Measurements from ENCODE around the gene CFAP58.

Gene CFAP58

DNA sequence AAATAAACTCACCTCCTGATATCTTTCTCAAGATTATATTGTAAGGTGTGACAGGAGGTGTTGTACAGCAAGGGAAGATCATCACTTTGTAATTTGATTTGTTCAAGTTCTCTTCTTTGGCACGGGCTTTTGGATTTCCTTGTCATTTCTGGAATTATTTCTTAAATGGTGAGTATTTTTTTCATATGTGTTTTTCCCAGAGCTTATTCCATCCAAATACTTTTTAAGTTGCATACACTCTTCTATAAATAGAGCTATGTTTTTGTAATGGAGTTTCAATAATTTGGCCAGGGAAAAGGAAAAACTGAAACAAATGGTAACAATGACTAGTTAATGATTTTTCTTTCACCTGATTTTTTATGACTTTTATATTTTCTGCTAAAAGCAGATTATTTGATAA, 92.5 kb downstream of the CFAP58 start:
- H3K9ac ChIP-seq: no peak overlapping the region
- no peak overlapping the region for H3K4me3 ChIP-seq (IDR thresholded peaks at IDR 0.05; ENCODE audit: insufficient read depth, low read depth, low read length)
- H3K36me3 ChIP-seq (ENCODE audit: insufficient read depth): no peaks in the 10 kb centered on the region
- no peak overlapping the region for H2AFZ ChIP-seq (ENCODE audit: low read depth)
- no peaks in the 10 kb centered on the region for H3K4me1 ChIP-seq (ENCODE audit: low read depth, poor library complexity, severe bottlenecking)
- no peaks in the 10 kb centered on the region for H3K79me2 ChIP-seq (ENCODE audit: insufficient read depth, low read depth)
- no peaks in the 10 kb centered on the region for H3K27me3 ChIP-seq (ENCODE audit: insufficient read depth, low read depth)
- H3K27ac ChIP-seq: no peak overlapping the region
- TF ChIP-seq, protein P1, sequence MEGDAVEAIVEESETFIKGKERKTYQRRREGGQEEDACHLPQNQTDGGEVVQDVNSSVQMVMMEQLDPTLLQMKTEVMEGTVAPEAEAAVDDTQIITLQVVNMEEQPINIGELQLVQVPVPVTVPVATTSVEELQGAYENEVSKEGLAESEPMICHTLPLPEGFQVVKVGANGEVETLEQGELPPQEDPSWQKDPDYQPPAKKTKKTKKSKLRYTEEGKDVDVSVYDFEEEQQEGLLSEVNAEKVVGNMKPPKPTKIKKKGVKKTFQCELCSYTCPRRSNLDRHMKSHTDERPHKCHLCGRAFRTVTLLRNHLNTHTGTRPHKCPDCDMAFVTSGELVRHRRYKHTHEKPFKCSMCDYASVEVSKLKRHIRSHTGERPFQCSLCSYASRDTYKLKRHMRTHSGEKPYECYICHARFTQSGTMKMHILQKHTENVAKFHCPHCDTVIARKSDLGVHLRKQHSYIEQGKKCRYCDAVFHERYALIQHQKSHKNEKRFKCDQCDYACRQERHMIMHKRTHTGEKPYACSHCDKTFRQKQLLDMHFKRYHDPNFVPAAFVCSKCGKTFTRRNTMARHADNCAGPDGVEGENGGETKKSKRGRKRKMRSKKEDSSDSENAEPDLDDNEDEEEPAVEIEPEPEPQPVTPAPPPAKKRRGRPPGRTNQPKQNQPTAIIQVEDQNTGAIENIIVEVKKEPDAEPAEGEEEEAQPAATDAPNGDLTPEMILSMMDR (conservative IDR thresholded peaks at IDR 0.05; ENCODE audit: low read depth, low read length): no peak
- no peaks in the 10 kb centered on the region for H4K20me1 ChIP-seq (ENCODE audit: insufficient read depth)
- H3K4me2 ChIP-seq: no peak overlapping the region

DNA sequence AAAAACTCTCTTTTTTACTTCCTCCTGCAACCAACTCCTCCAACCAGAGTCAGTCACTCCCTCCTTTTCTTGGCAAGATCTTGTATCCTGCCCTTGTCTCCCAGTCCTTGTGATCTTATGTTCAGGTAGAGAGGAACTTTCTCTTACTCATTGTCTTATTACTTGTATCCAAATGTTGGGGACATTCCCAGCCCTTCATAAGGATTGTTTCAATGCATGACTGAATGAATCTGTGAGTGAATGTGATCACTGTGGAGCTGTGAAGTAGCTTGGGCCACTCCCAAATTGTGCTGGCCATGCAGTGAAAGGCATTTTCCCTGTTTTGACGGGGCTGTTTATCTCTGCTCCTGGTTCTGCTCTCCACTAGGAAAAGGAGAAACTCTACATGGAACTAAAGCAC, 93.7 kb downstream of the CFAP58 start:
- Histone ChIP-seq H3K9ac (no peak overlapping the region), H4K20me1 (ENCODE audit: insufficient read depth) (no peaks in the 10 kb centered on the region), H2AFZ (ENCODE audit: low read depth) (no peak overlapping the region), H3K4me2 (no peak overlapping the region), H3K27me3 (ENCODE audit: insufficient read depth, low read depth) (no peaks in the 10 kb centered on the region), H3K36me3 (ENCODE audit: insufficient read depth) (no peaks in the 10 kb centered on the region), H3K4me1 (ENCODE audit: low read depth, poor library complexity, severe bottlenecking) (no peaks in the 10 kb centered on the region), H3K4me3 (IDR thresholded peaks at IDR 0.05; ENCODE audit: insufficient read depth, low read depth, low read length) (no peak overlapping the region), H3K27ac (no peak overlapping the region), H3K79me2 (ENCODE audit: insufficient read depth, low read depth) (no peaks in the 10 kb centered on the region)
- TF ChIP-seq, protein P1 (conservative IDR thresholded peaks at IDR 0.05; ENCODE audit: low read depth, low read length): no peak

DNA sequence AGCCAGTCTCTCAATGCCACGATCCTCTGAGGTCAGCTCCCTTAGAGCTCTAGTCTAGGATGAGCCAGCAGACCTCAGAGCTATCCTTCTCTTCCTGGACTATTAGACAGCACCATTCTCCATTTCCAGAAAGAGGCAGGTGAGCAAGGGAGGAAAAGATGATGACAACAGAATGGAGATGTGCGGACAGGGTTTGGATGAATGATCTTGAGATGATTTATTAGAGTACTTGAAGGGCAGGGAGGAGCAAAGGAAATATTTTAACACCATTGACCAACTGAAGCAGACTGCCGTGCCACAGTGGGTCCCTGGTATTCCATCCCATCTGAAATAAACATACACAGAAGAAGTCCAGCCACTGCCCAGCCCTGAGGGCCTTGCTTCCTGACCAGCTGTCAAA, 94.3 kb downstream of the CFAP58 start:
- Histone ChIP-seq H3K36me3 (ENCODE audit: insufficient read depth) (no peaks in the 10 kb centered on the region), H3K27ac (no peak overlapping the region), H3K27me3 (ENCODE audit: insufficient read depth, low read depth) (no peaks in the 10 kb centered on the region), H3K4me2 (no peak overlapping the region), H3K4me3 (IDR thresholded peaks at IDR 0.05; ENCODE audit: insufficient read depth, low read depth, low read length) (no peak overlapping the region), H3K9ac (no peak overlapping the region), H3K4me1 (ENCODE audit: low read depth, poor library complexity, severe bottlenecking) (no peaks in the 10 kb centered on the region), H3K79me2 (ENCODE audit: insufficient read depth, low read depth) (no peaks in the 10 kb centered on the region), H4K20me1 (ENCODE audit: insufficient read depth) (no peaks in the 10 kb centered on the region), H2AFZ (ENCODE audit: low read depth) (no peak overlapping the region)
- TF ChIP-seq, protein P1 (conservative IDR thresholded peaks at IDR 0.05; ENCODE audit: low read depth, low read length): no peak

DNA sequence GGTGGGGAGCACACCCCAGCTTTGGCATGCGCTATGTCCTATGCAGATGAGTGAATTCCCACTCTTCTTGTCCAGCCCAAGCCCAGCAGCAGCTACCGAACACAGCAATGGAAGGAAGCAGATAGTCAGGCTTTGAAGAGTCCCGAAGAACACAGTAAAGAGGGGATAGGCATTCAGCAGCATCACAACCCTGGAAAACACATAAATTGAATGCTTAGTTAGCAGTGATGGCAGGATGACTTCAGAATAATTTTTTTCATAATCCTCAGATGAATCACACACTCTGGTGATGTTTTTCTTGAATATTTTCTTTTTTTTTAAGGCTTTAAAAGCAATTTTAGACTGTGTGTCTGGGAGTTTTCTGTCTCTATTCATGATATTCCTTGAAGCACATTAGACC, 95.8 kb downstream of the CFAP58 start:
- no peak overlapping the region for H2AFZ ChIP-seq (ENCODE audit: low read depth)
- no peaks in the 10 kb centered on the region for H3K36me3 ChIP-seq (ENCODE audit: insufficient read depth)
- H3K4me1 ChIP-seq (ENCODE audit: low read depth, poor library complexity, severe bottlenecking): peaks cover under 1% of the 10 kb centered on the region
- TF ChIP-seq, protein P1 (conservative IDR thresholded peaks at IDR 0.05; ENCODE audit: low read depth, low read length): no peak
- no peak overlapping the region for H3K4me2 ChIP-seq
- H3K27ac ChIP-seq: no peak overlapping the region
- no peaks in the 10 kb centered on the region for H4K20me1 ChIP-seq (ENCODE audit: insufficient read depth)
- H3K27me3 ChIP-seq (ENCODE audit: insufficient read depth, low read depth): no peaks in the 10 kb centered on the region
- no peak overlapping the region for H3K4me3 ChIP-seq (IDR thresholded peaks at IDR 0.05; ENCODE audit: insufficient read depth, low read depth, low read length)
- no peak overlapping the region for H3K9ac ChIP-seq
- H3K79me2 ChIP-seq (ENCODE audit: insufficient read depth, low read depth): no peaks in the 10 kb centered on the region
